Activated B cell treated with CpG ODN at 0.5 μM for 24 hours (primary cell): ENCODE results near the gene ITLN1. TPM values are rescaled to one million over a fixed set of nuclear protein-coding genes. Genes with fewer than 3 reads are reported as not detected.

Experiments used
- ATAC-seq: fragments of 200-7000 bp; cut with Tn5 transposase; one replicate; pipeline ENCODE4 v1.10.0; 2021; ENCODE audit warnings: low read depth, mild to moderate bottlenecking, moderate library complexity
- CTCF ChIA-PET: fragments of 350-600 bp; sonication (Branson Sonifier 250); formaldehyde crosslinking; loops from one replicate; lab custom pipeline; 2021; ENCODE audit warnings: antibody characterized with exemption; lab: Charles Lee
- POLR2A ChIA-PET: fragments of 350-600 bp; sonication (Branson Sonifier 250); formaldehyde crosslinking; loops from one replicate; lab custom pipeline; 2021; ENCODE audit warnings: antibody characterized with exemption; lab: Charles Lee
- DNase-seq: peaks from one replicate; pipeline ENCODE4 v3.0.0; 2022
- H3K27ac Mint-ChIP-seq: one replicate; pipeline ENCODE4 v1.8.0; 2020; ENCODE audit warnings: mixed read lengths
- H3K27me3 Mint-ChIP-seq: one replicate; pipeline ENCODE4 v1.8.0; 2021; ENCODE audit warnings: mixed read lengths
- H3K36me3 Mint-ChIP-seq: one replicate; pipeline ENCODE4 v1.8.0; 2021; ENCODE audit warnings: low read depth, mixed read lengths
- H3K4me1 Mint-ChIP-seq: one replicate; pipeline ENCODE4 v1.8.0; 2021; ENCODE audit warnings: mixed read lengths
- H3K4me3 Mint-ChIP-seq: one replicate; pipeline ENCODE4 v1.8.0; 2020; ENCODE audit warnings: mild to moderate bottlenecking, mixed read lengths
- H3K9me3 Mint-ChIP-seq: one replicate; pipeline ENCODE4 v1.8.0; 2020; ENCODE audit warnings: mixed read lengths
- intact Hi-C: fragments of 100-400 bp; cut with micrococcal nuclease; formaldehyde crosslinking; loops from one replicate; pipeline ENCODE4 v1.15.1; 2024
- total RNA-seq: library from RNA; stranded (reverse); gene quantifications from 2 replicates; pipeline ENCODE4 v1.2.3, GENCODE V29; 2022
- TF ChIP-seq, protein P1 (sequence below): fragments of 200-600 bp; IDR thresholded peaks from one replicate; pipeline ENCODE4 v1.8.0; 2022; ENCODE audit warnings: antibody characterized with exemption, mild to moderate bottlenecking

ITLN1 gene
- total RNA-seq, 1 donor from 2014 or later, result not detected

DNA sequence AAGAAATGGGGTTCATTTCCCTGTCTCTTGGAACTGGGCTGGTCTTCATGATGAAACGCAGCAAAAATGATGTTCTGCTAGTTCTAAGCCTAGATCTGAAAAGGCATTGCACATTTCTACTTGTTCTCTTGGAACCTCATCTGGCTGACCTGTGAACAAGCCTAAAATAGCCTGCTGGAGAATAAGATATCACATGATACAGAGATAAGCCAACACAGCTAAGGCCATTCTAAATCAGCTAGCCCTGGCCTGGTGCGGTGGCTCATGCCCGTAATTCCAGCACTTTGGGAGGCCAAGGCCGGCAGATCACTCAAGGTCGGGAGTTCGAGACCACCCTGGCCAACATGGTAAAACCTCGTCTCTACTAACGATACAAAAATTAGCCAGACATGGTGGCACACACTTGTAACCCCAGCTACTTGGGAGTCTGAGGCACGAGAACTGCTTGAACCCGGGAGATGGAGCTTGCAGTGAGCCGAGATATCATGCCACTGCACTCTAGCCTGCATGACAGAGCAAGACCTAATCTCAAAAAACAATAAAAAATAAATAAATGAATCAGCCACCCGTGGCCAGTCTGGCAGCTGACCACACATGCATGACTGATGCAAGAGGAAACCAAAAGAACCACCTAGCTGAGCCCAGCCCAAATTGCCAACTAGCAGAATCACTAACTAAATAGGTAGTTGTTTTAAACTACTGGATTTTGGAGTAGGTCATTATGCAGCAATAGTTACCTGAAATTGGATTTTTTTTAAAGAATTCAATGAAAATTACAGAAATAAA, 40.3 kb downstream of the ITLN1 start:
- Mint-ChIP-seq H3K4me3 (no peak overlapping the region), H3K9me3 (no peaks in the 10 kb centered on the region), H3K36me3 (no peaks in the 10 kb centered on the region), H3K4me1 (peaks cover 7% of the 10 kb centered on the region), H3K27me3 (no peaks in the 10 kb centered on the region), H3K27ac (no peak overlapping the region)
- CTCF ChIA-PET, result no interaction called here
- intact Hi-C loops, result no loop called here
- TF ChIP-seq, protein P1, sequence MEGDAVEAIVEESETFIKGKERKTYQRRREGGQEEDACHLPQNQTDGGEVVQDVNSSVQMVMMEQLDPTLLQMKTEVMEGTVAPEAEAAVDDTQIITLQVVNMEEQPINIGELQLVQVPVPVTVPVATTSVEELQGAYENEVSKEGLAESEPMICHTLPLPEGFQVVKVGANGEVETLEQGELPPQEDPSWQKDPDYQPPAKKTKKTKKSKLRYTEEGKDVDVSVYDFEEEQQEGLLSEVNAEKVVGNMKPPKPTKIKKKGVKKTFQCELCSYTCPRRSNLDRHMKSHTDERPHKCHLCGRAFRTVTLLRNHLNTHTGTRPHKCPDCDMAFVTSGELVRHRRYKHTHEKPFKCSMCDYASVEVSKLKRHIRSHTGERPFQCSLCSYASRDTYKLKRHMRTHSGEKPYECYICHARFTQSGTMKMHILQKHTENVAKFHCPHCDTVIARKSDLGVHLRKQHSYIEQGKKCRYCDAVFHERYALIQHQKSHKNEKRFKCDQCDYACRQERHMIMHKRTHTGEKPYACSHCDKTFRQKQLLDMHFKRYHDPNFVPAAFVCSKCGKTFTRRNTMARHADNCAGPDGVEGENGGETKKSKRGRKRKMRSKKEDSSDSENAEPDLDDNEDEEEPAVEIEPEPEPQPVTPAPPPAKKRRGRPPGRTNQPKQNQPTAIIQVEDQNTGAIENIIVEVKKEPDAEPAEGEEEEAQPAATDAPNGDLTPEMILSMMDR, result no peak
- DNase-seq, result no peak
- POLR2A ChIA-PET, result interaction anchor here (0.5 kb wide), 1 partner anchor 531 kb away, joined by 6 read pairs; no protein-coding TSS in a partner anchor
- no peak for ATAC-seq

DNA sequence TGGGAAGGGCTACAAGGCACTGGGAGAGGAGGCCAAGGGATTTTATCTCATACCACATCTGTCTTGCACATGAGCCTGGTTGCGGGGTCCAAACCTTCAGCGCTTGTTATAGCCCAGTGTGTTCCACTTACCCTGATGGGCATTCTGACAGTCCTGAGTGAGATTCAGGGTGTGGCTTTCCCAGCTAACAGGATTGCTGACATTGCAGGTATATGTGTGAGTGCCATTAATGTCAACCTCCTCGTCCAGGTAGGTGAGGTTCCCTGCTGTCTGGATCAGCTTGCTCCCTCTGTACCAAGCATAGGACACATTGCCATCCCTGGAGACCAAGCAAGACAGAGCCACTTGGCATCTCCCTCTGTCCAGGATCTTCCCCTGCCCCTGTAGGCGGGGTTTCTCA, 43.9 kb downstream of the ITLN1 start:
- no peak overlapping the region for H3K27ac Mint-ChIP-seq

DNA sequence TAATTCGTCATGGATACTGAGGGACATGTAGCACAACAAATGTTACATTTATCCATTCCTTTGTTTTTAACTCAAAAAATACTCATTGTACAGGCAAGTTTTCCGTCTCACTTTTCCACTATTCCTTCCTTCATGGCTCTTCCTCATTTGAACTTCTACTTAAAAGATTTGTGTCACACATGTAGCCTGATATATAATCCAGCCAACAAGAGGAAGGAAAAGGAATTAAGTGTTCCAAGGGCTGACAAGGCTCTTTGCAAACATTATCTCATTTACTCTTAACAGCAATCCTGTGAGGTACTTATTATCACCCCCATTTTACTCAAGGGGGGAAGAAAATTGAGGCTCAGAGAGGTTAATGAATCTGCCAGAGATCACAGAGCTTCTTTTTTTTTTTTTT, 45.2 kb downstream of the ITLN1 start:
- Mint-ChIP-seq H3K9me3 (no peaks in the 10 kb centered on the region), H3K4me1 (peaks cover 37% of the 10 kb centered on the region)
- TF ChIP-seq, protein P1, result no peak

More for the DNA sequence above, 43.9 kb downstream of the ITLN1 start:
- Mint-ChIP-seq H3K4me3 (no peak overlapping the region), H3K9me3 (no peaks in the 10 kb centered on the region), H3K36me3 (no peaks in the 10 kb centered on the region), H3K27me3 (no peaks in the 10 kb centered on the region), H3K4me1 (peaks cover 35% of the 10 kb centered on the region)
- DNase-seq (no peak), ATAC-seq (no peak)
- CTCF ChIA-PET, result interaction anchor here (0.6 to 1.1 kb wide), 2 partner anchors 43 to 110 kb away, joined by 3 to 5 read pairs; no protein-coding TSS in a partner anchor
- TF ChIP-seq, protein P1, result no peak
- POLR2A ChIA-PET, result no interaction called here
- intact Hi-C loops, result no loop called here

DNA sequence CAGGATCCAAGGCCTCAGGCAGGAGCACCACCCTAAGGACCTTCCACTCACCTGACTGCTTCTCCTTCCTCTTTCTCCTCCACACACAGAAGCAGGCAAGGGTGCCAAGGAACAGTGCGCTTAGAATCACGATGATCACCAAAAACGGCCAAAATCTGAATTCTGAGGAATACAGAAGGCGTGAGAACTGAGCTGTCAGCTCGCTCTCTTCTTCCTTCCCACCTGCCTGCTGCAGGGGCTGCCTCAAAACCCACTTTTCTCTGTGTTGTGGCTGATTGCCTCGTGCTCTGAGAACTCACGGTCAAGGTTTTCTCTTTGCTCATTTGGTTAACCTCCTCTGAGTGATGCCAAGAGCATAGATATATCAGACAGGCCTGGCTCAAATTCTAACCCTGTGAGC, 46.1 kb downstream of the ITLN1 start:
- POLR2A ChIA-PET, result no interaction called here
- no peaks in the 10 kb centered on the region for H3K36me3 Mint-ChIP-seq
- H3K27ac Mint-ChIP-seq, result no peak overlapping the region
- no peaks in the 10 kb centered on the region for H3K27me3 Mint-ChIP-seq
- intact Hi-C loops, result no loop called here
- ATAC-seq (no peak), DNase-seq (no peak)
- peaks cover 38% of the 10 kb centered on the region for H3K4me1 Mint-ChIP-seq
- TF ChIP-seq, protein P1, result no peak
- no peak overlapping the region for H3K4me3 Mint-ChIP-seq
- CTCF ChIA-PET, result interaction anchor here (1.7 kb wide), 1 partner anchor 115 kb away, joined by 4 read pairs; no protein-coding TSS in a partner anchor
- no peaks in the 10 kb centered on the region for H3K9me3 Mint-ChIP-seq

More for the DNA sequence above, 45.2 kb downstream of the ITLN1 start:
- no peaks in the 10 kb centered on the region for H3K27me3 Mint-ChIP-seq
- no peak overlapping the region for H3K4me3 Mint-ChIP-seq
- ChIA-PET POLR2A (interaction anchor here (0.6 kb wide), 1 partner anchor 181 kb away, joined by 5 read pairs; the partner anchor contains the start of gene F11R), CTCF (interaction anchor here (1.7 kb wide), 1 partner anchor 114 kb away, joined by 4 read pairs; no protein-coding TSS in a partner anchor)
- ATAC-seq (no peak), DNase-seq (no peak)
- intact Hi-C loops, result no loop called here
- no peak overlapping the region for H3K27ac Mint-ChIP-seq
- H3K36me3 Mint-ChIP-seq, result no peaks in the 10 kb centered on the region

DNA sequence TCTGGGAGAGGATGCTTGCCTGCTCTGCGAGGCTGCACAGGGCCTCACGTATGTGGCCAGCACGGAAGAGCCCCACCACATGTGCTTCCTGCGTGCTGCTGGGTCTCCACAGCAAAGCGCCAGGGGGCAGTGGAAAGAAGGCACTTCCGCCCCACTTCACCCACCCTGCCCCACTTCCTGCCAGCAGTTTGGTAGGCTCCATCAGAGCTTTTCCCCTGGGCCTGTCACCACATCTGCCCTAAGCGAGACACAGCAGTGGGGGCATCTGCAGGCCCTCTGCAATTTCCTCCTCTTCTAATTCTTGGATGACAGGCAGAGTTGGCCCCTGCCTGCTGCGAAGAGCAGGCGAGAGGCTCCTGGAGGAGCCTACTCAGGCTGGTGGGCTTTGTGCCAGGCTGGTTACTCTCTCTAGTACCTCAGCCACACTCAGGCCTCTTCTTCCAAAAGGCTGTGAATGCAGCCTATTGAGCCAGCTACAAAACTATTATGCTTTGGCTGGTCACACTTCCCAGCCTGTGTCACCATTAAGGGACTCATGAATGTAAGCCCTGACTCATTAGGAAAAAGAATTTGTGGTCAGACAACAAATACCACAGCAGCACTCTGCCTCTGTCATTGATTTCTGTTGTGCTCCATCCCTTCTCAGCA, 47.3 kb downstream of the ITLN1 start:
- Mint-ChIP-seq H3K4me3 (no peak overlapping the region), H3K36me3 (no peaks in the 10 kb centered on the region), H3K9me3 (no peaks in the 10 kb centered on the region), H3K27ac (peak overlapping the region; percentile 84), H3K4me1 (peaks cover 36% of the 10 kb centered on the region), H3K27me3 (no peaks in the 10 kb centered on the region)
- peak; percentile 66 for DNase-seq
- POLR2A ChIA-PET, result interaction anchor here (0.6 to 2.0 kb wide), 10 partner anchors 25 to 295 kb away, joined by 3 to 9 read pairs (median 4); partner anchors contain the start of genes CD244, DEDD and LY9
- TF ChIP-seq, protein P1, result no peak
- CTCF ChIA-PET, result interaction anchor here (0.6 to 5.2 kb wide), 21 partner anchors 9 to 728 kb away, joined by 3 to 111 read pairs (median 5); partner anchors contain the start of genes CD244, CD48, DEDD and ITLN1
- intact Hi-C loops, result loop anchor here (1.0 to 2.0 kb wide), 4 partner anchors 40 to 295 kb away; partner anchors contain the start of gene DEDD
- ATAC-seq, result peak; percentile 97
